WTC11 (cell line): ENCODE data around the gene SYTL5. TPM values are rescaled to one million over a fixed set of nuclear protein-coding genes. Genes with fewer than 3 reads are reported as not detected.

Experiments
- ATAC-seq: fragments of 200-7000 bp; cut with Tn5 transposase; 2 replicates; pipeline ENCODE4 v1.10.0; 2021; ENCODE audit warnings: mild to moderate bottlenecking, moderate library complexity
- CTCF ChIA-PET: fragments of 300-600 bp; sonication (Branson Sonifier 250); formaldehyde crosslinking; loops from one replicate; lab custom pipeline; 2021; ENCODE audit warnings: antibody characterized with exemption; lab: Charles Lee
- POLR2A ChIA-PET: fragments of 350-600 bp; sonication (Branson Sonifier 250); formaldehyde crosslinking; loops from one replicate; lab custom pipeline; 2021; ENCODE audit warnings: antibody characterized with exemption; lab: Charles Lee
- DNase-seq: peaks from one replicate; pipeline ENCODE4 v3.0.0; 2021; ENCODE audit warnings: low spot score
- H3K27ac Mint-ChIP-seq: 2 replicates; pipeline ENCODE4 v1.8.0; 2021; ENCODE audit warnings: mixed read lengths
- H3K27me3 Mint-ChIP-seq: 2 replicates; pipeline ENCODE4 v1.8.0; 2021; ENCODE audit warnings: low read depth, mild to moderate bottlenecking, moderate library complexity, mixed read lengths
- H3K36me3 Mint-ChIP-seq: 2 replicates; pipeline ENCODE4 v1.8.0; 2021; ENCODE audit warnings: mixed read lengths
- H3K4me1 Mint-ChIP-seq: 2 replicates; pipeline ENCODE4 v1.8.0; 2022; ENCODE audit warnings: mixed read lengths
- H3K4me3 Mint-ChIP-seq: 2 replicates; pipeline ENCODE4 v1.8.0; 2021; ENCODE audit warnings: mild to moderate bottlenecking, moderate library complexity, mixed read lengths
- H3K9me3 Mint-ChIP-seq: 2 replicates; pipeline ENCODE4 v1.8.0; 2021; ENCODE audit warnings: mixed read lengths
- AR ChIP-seq: fragments of 250-450 bp; sonication (Bioruptor Pico); IDR thresholded peaks from 2 replicates; pipeline ENCODE4 v1.9.0; 2021; ENCODE audit warnings: mild to moderate bottlenecking
- ARID4B ChIP-seq: sonication (generic); formaldehyde crosslinking; IDR thresholded peaks from 2 replicates; pipeline ENCODE4 v1.8.0; 2023; ENCODE audit warnings: missing genetic modification reagents, mild to moderate bottlenecking, borderline replicate concordance
- ATF3 ChIP-seq: sonication (generic); formaldehyde crosslinking; conservative IDR thresholded peaks from 2 replicates; pipeline ENCODE4 v1.8.1; 2022; ENCODE audit warnings: mild to moderate bottlenecking, missing genetic modification reagents
- EMX1 ChIP-seq: fragments of 250-450 bp; sonication (Bioruptor Pico); IDR thresholded peaks from 2 replicates; pipeline ENCODE4 v1.8.0; 2021; ENCODE audit warnings: mild to moderate bottlenecking
- ERG ChIP-seq: fragments of 250-450 bp; sonication (Bioruptor Pico); IDR thresholded peaks from 2 replicates; pipeline ENCODE4 v1.8.0; 2021; ENCODE audit warnings: mild to moderate bottlenecking
- FOXK1 ChIP-seq: sonication (generic); formaldehyde crosslinking; IDR thresholded peaks from 2 replicates; pipeline ENCODE4 v1.8.0; 2022; ENCODE audit warnings: mild to moderate bottlenecking, moderate library complexity, missing genetic modification reagents
- GABPB1 ChIP-seq: sonication (generic); formaldehyde crosslinking; IDR thresholded peaks from 2 replicates; pipeline ENCODE4 v1.8.1; 2023; ENCODE audit warnings: mild to moderate bottlenecking, missing genetic modification reagents
- GTF2I ChIP-seq: fragments of 250-450 bp; sonication (Bioruptor Pico); conservative IDR thresholded peaks from 2 replicates; pipeline ENCODE4 v1.4.0; 2021; ENCODE audit warnings: mild to moderate bottlenecking
- IRF1 ChIP-seq: sonication (generic); formaldehyde crosslinking; IDR thresholded peaks from 2 replicates; pipeline ENCODE4 v1.8.0; 2023; ENCODE audit warnings: missing genetic modification reagents
- MAX ChIP-seq: sonication (generic); formaldehyde crosslinking; IDR thresholded peaks from 2 replicates; pipeline ENCODE4 v1.8.0; 2022; ENCODE audit warnings: mild to moderate bottlenecking, missing genetic modification reagents
- NFYB ChIP-seq: sonication (generic); formaldehyde crosslinking; conservative IDR thresholded peaks from 2 replicates; pipeline ENCODE4 v1.8.0; 2022; ENCODE audit warnings: low read depth, missing genetic modification reagents
- RORB ChIP-seq: fragments of 250-450 bp; sonication (Bioruptor Pico); IDR thresholded peaks from 2 replicates; pipeline ENCODE4 v1.9.0; 2021; ENCODE audit warnings: mild to moderate bottlenecking
- USF1 ChIP-seq: sonication (generic); formaldehyde crosslinking; IDR thresholded peaks from 2 replicates; pipeline ENCODE4 v1.8.0; 2022; ENCODE audit warnings: mild to moderate bottlenecking, missing genetic modification reagents
- ZNF219 ChIP-seq: sonication (generic); formaldehyde crosslinking; IDR thresholded peaks from 2 replicates; pipeline ENCODE4 v1.8.0; 2023; ENCODE audit warnings: missing genetic modification reagents, mild to moderate bottlenecking, borderline replicate concordance
- ZNF263 ChIP-seq: sonication (generic); formaldehyde crosslinking; IDR thresholded peaks from 2 replicates; pipeline ENCODE4 v1.8.1; 2022; ENCODE audit warnings: low read depth, mild to moderate bottlenecking, moderate library complexity, missing genetic modification reagents
- ZNF425 ChIP-seq: fragments of 250-450 bp; sonication (Bioruptor Pico); conservative IDR thresholded peaks from 2 replicates; pipeline ENCODE4 v1.9.0; 2021; ENCODE audit warnings: mild to moderate bottlenecking
- ZNF512 ChIP-seq: sonication (generic); formaldehyde crosslinking; IDR thresholded peaks from 2 replicates; pipeline ENCODE4 v1.8.1; 2022; ENCODE audit warnings: missing genetic modification reagents, borderline replicate concordance
- total RNA-seq: library from RNA; stranded (reverse); gene quantifications from 3 replicates; pipeline ENCODE4 v1.2.3, GENCODE V29; 2021

Gene SYTL5
- total RNA-seq, 1 experiment from 2014 or later = 0.26 TPM

GRCh38 chrX:37984880-37985279 is 21.5 kb upstream of the SYTL5 start (continued):
- no peak for TF ChIP-seq AR (CRISPR knock-in tag)
- no peak for TF ChIP-seq ZNF512 (CRISPR knock-in tag)

- Mint-ChIP-seq H3K9me3 (no peaks in the 10 kb centered on the region), H3K36me3 (no peaks in the 10 kb centered on the region), H3K27ac (no peak overlapping the region), H3K4me3 (no peak overlapping the region), H3K4me1 (peaks cover 3% of the 10 kb centered on the region; the same call in 1 of the 2 replicates), H3K27me3 (no peaks in the 10 kb centered on the region)
- ChIA-PET CTCF (no interaction called here), POLR2A (no interaction called here)
- DNase-seq (no peak), ATAC-seq (no peak)
- no peak for TF ChIP-seq GABPB1 (CRISPR knock-in tag)
- no peak for TF ChIP-seq ZNF512 (CRISPR knock-in tag)
- TF ChIP-seq EMX1 (CRISPR knock-in tag) = no peak
- TF ChIP-seq ARID4B = no peak
- TF ChIP-seq ZNF425 (CRISPR knock-in tag) = no peak
- no peak for TF ChIP-seq FOXK1 (CRISPR knock-in tag)
- no peak for TF ChIP-seq ZNF219 (CRISPR knock-in tag)
- no peak for TF ChIP-seq ATF3
- TF ChIP-seq IRF1 (CRISPR knock-in tag) = no peak
- no peak for TF ChIP-seq USF1
- no peak for TF ChIP-seq MAX (CRISPR knock-in tag)
- no peak for TF ChIP-seq RORB (CRISPR knock-in tag)
- TF ChIP-seq NFYB (CRISPR knock-in tag) = no peak
- TF ChIP-seq GTF2I (CRISPR knock-in tag) = no peak
- no peak for TF ChIP-seq ERG (CRISPR knock-in tag)
- no peak for TF ChIP-seq ZNF263
Observed at GRCh38 chrX:37986893-37987292, 19.5 kb upstream of the SYTL5 start.
